Measurements from ENCODE around the gene ELK4.
A peak's percentile ranks its signal among the peaks of the same experiment; 100 is the strongest.

Gene ELK4

DNA sequence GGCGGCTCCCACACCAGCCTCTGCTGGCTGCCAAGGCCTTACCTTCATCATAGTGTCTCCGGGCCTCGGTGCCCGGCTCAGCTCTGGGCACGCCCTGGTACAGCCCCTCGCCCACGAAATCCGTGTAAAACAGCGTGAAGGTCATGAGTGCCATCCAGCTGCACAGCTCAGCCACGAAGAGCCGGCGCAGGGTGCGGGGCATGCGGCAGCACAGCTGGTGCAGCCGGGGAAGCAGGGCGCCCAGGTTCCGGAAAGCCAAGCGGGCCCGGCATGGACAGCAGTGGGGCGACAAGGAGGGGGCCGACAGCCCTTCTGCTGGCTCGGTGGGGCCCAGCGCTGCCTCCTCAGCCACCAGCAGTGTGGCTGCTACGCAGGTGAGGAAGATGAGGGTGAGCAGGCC is 31.0 kb upstream of the ELK4 start:
- Histone ChIP-seq H3K27ac (no peak overlapping the region), H3K9me3 (no peaks in the 10 kb centered on the region), H3K36me3 (no peaks in the 10 kb centered on the region), H3K4me1 (ENCODE audit: control insufficient read depth in 1 of 2, insufficient read depth in 1 of 2, low read depth in 1 of 2, low read length in 1 of 2) (no peaks in the 10 kb centered on the region), H3K27me3 (peaks cover 21% of the 10 kb centered on the region), H3K4me3 (ENCODE audit: low read depth in 1 of 2, low read length in 1 of 2) (no peak overlapping the region)
- TF ChIP-seq, protein P1, sequence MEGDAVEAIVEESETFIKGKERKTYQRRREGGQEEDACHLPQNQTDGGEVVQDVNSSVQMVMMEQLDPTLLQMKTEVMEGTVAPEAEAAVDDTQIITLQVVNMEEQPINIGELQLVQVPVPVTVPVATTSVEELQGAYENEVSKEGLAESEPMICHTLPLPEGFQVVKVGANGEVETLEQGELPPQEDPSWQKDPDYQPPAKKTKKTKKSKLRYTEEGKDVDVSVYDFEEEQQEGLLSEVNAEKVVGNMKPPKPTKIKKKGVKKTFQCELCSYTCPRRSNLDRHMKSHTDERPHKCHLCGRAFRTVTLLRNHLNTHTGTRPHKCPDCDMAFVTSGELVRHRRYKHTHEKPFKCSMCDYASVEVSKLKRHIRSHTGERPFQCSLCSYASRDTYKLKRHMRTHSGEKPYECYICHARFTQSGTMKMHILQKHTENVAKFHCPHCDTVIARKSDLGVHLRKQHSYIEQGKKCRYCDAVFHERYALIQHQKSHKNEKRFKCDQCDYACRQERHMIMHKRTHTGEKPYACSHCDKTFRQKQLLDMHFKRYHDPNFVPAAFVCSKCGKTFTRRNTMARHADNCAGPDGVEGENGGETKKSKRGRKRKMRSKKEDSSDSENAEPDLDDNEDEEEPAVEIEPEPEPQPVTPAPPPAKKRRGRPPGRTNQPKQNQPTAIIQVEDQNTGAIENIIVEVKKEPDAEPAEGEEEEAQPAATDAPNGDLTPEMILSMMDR (IDR thresholded peaks at IDR 0.05) = no peak

DNA sequence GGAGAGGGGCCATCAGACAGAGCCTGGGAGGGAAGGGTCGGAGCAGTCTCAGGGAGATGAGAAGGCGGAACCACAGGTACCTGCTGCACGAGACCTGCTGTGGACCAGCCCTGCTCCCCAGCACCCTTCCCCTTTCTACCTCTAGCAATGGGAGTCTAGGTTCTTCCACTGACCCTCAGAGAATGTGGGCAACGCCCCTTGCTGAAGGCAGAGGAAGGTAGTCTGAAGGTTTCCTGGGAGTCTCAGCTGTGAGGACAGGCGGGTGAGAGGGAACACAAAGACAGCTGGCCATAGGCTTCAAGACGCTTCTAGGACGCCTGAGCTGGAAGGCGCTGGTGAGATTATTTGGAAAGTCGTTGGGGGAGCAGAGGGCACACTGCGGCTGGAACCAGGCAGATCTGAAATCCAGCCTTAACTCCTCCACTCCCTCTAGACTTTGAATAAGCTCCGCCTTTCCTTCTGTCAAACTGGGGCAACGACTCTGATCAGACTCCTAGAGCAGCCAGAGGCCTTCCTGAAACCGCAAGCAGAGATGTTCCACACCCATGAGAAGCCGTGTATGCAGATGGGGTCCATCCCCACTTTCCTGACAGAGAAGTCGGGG is 30.4 kb upstream of the ELK4 start:
- no peaks in the 10 kb centered on the region for H3K4me1 ChIP-seq (ENCODE audit: control insufficient read depth in 1 of 2, insufficient read depth in 1 of 2, low read depth in 1 of 2, low read length in 1 of 2)
- H3K36me3 ChIP-seq = no peaks in the 10 kb centered on the region
- H3K4me3 ChIP-seq (ENCODE audit: low read depth in 1 of 2, low read length in 1 of 2) = no peak overlapping the region
- H3K9me3 ChIP-seq = no peaks in the 10 kb centered on the region
- TF ChIP-seq, protein P1 (IDR thresholded peaks at IDR 0.05) = no peak
- no peak overlapping the region for H3K27ac ChIP-seq
- H3K27me3 ChIP-seq = peaks cover 21% of the 10 kb centered on the region

DNA sequence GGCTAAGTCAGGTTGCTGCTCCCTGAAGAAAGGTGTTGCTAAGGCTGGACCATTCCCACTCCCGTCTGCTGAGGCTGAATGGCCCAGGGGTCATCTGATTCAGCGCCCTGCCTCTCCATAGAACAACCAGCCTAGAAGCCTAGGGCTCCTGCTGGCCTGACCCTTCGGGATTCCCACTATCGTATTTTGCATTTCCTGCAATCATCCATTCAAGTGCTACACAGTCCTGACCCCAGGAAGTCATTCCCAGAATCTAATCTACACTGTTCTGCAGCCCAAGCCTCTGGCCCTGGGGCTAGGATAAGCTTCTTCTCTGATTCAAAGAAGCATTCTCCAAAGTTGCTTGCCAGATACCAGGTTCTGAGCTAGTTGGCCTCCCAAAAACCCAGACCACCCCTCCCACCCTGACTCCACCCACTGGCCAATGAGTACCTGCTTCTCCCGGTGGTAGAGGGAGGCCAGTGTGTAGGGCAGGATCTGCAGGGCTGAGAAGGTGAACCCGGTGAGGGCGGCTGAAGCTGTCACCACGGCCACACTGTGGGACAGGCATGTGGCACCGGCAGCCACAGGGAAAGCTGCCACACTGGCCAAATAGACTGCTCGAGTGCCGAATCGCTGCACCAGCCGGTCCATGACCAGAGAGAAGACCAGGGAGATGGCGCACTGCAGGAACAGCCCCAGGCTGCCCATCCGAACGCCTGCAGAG is 29.8 kb upstream of the ELK4 start:
- peaks cover 21% of the 10 kb centered on the region for H3K27me3 ChIP-seq

DNA sequence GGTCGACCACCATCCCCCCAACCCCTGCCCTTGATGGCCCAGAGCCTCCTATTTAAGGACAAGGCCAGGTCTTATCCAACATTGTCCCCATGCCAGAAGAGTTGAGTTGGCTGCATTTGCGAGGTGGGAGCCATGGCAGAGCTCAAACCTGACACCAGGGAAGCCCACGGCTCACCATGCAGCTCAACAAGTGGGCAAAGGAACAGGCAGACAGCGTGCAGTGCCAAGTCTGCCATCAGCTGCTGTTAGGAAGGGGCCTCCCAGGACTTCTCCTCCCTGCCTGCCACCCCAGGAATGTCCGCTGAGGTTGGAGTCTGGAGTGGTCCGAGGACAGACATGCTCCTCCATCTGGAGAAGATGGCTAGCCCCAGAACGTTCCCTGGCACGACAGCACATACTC is 28.6 kb upstream of the ELK4 start:
- Histone ChIP-seq H3K4me3 (ENCODE audit: low read depth in 1 of 2, low read length in 1 of 2) (no peak overlapping the region), H3K36me3 (no peaks in the 10 kb centered on the region), H3K9me3 (no peaks in the 10 kb centered on the region), H3K4me1 (ENCODE audit: control insufficient read depth in 1 of 2, insufficient read depth in 1 of 2, low read depth in 1 of 2, low read length in 1 of 2) (no peaks in the 10 kb centered on the region), H3K27ac (no peak overlapping the region), H3K27me3 (peaks cover 14% of the 10 kb centered on the region)
- TF ChIP-seq, protein P1 (IDR thresholded peaks at IDR 0.05) = no peak

More for the DNA sequence above, 29.8 kb upstream of the ELK4 start:
- Histone ChIP-seq H3K4me3 (ENCODE audit: low read depth in 1 of 2, low read length in 1 of 2) (no peak overlapping the region), H3K36me3 (no peaks in the 10 kb centered on the region), H3K27ac (no peak overlapping the region), H3K9me3 (no peaks in the 10 kb centered on the region), H3K4me1 (ENCODE audit: control insufficient read depth in 1 of 2, insufficient read depth in 1 of 2, low read depth in 1 of 2, low read length in 1 of 2) (no peaks in the 10 kb centered on the region)
- TF ChIP-seq, protein P1 (IDR thresholded peaks at IDR 0.05) = no peak

DNA sequence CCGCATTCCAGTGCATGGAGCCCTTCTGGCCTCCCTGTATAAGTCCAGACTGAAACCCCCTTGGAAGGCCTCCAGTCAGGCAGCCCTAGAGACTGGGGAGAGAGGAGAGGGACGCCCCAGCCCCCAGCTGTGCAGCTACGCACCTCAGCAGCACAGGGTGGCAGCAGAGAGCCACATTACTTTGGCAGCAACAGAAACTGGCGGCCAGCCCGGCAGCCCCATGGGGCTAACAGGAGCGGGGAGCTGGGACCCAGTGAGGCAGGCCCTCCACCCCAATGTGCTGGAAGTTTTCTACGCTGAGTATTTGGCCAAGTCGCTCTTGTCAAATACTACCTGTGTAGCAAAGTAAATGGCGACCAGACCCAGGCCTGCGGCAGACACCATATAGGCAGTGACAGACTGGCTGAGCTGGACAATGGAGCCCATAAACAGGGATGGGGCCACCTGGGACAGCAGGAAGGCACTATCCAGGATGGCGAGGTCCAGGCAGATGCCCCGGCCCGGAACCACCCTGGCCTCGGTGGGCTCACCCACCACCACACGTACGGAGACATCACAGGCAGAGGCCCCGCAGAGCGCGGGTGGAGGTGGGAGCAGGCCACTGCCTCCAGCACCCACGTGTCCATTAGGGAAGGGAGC is 27.3 kb upstream of the ELK4 start:
- H3K9me3 ChIP-seq = no peaks in the 10 kb centered on the region
- TF ChIP-seq, protein P1 (IDR thresholded peaks at IDR 0.05) = peak; percentile 26
- no peak overlapping the region for H3K4me3 ChIP-seq (ENCODE audit: low read depth in 1 of 2, low read length in 1 of 2)
- peaks cover 14% of the 10 kb centered on the region for H3K27me3 ChIP-seq
- no peak overlapping the region for H3K27ac ChIP-seq
- H3K36me3 ChIP-seq = no peaks in the 10 kb centered on the region
- H3K4me1 ChIP-seq (ENCODE audit: control insufficient read depth in 1 of 2, insufficient read depth in 1 of 2, low read depth in 1 of 2, low read length in 1 of 2) = no peaks in the 10 kb centered on the region

All from neutrophil (primary cell).